ENCODE measurements around the gene MUC16.

The MUC16 gene

DNA sequence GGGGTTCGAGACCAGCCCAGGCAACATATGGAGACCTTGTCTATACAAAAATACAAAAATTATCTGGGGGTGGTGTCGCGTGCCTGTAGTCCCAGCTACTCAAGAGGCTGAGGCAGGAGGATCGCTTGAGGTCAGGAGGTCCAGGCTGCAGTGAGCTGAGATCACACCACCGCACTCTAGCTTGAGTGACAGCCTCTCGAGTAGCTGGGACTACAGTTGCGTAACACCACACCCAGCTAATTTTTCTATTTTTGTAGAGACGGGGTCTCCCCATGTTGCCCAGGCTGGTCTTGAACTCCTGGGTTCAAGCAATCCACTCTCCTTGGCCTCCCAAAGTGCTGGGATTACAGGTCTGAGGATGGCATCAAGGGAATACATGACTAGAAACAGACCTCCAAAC, 30.8 kb upstream of the MUC16 start:
- TF ChIP-seq GABPA (IDR thresholded peaks at IDR 0.05; ENCODE audit: low read depth) (no peak), POLR2AphosphoS5 (IDR thresholded peaks at IDR 0.05; ENCODE audit: low read depth) (no peak), SPI1 (IDR thresholded peaks at IDR 0.05; ENCODE audit: borderline replicate concordance, low read depth) (no peak), CTCF (IDR thresholded peaks at IDR 0.05; ENCODE audit: insufficient read depth, low read length) (no peak)
- no peak for DNase-seq (ENCODE audit: low read depth in 1 of 2, low spot score in 1 of 2)
- H3K27ac ChIP-seq (replicated peaks) = no peak overlapping the region
- H3K27me3 ChIP-seq (ENCODE audit: insufficient read depth, poor library complexity, severe bottlenecking) = no peaks in the 10 kb centered on the region
- H3K4me3 ChIP-seq (replicated peaks; ENCODE audit: insufficient read depth, low read length) = no peak overlapping the region

GRCh38 chr19:9040131-9040530, 29.9 kb upstream of the MUC16 start:
- Histone ChIP-seq H3K27me3 (ENCODE audit: insufficient read depth, poor library complexity, severe bottlenecking) (no peaks in the 10 kb centered on the region), H3K4me3 (replicated peaks; ENCODE audit: insufficient read depth, low read length) (no peak overlapping the region), H3K27ac (replicated peaks) (no peak overlapping the region)
- no peak for DNase-seq (ENCODE audit: low read depth in 1 of 2, low spot score in 1 of 2)
- TF ChIP-seq SPI1 (IDR thresholded peaks at IDR 0.05; ENCODE audit: borderline replicate concordance, low read depth) = no peak
- no peak for TF ChIP-seq POLR2AphosphoS5 (IDR thresholded peaks at IDR 0.05; ENCODE audit: low read depth)
- TF ChIP-seq REST (IDR thresholded peaks at IDR 0.05; ENCODE audit: insufficient replicate concordance, low read depth) = no peak
- no peak for TF ChIP-seq CTCF (IDR thresholded peaks at IDR 0.05; ENCODE audit: insufficient read depth, low read length)
- TF ChIP-seq GABPA (IDR thresholded peaks at IDR 0.05; ENCODE audit: low read depth) = no peak

GRCh38 chr19:9039728-9040127, 29.5 kb upstream of the MUC16 start:
- no peak for DNase-seq (ENCODE audit: low read depth in 1 of 2, low spot score in 1 of 2)
- Histone ChIP-seq H3K27me3 (ENCODE audit: insufficient read depth, poor library complexity, severe bottlenecking) (no peaks in the 10 kb centered on the region), H3K27ac (replicated peaks) (no peak overlapping the region), H3K4me3 (replicated peaks; ENCODE audit: insufficient read depth, low read length) (no peak overlapping the region)
- no peak for TF ChIP-seq CTCF (IDR thresholded peaks at IDR 0.05; ENCODE audit: insufficient read depth, low read length)
- TF ChIP-seq SPI1 (IDR thresholded peaks at IDR 0.05; ENCODE audit: borderline replicate concordance, low read depth) = no peak
- TF ChIP-seq REST (IDR thresholded peaks at IDR 0.05; ENCODE audit: insufficient replicate concordance, low read depth) = no peak
- TF ChIP-seq GABPA (IDR thresholded peaks at IDR 0.05; ENCODE audit: low read depth) = no peak
- no peak for TF ChIP-seq POLR2AphosphoS5 (IDR thresholded peaks at IDR 0.05; ENCODE audit: low read depth)

- H3K27ac ChIP-seq (replicated peaks) = no peak overlapping the region
- H3K27me3 ChIP-seq (ENCODE audit: insufficient read depth, poor library complexity, severe bottlenecking) = no peaks in the 10 kb centered on the region
- TF ChIP-seq REST (IDR thresholded peaks at IDR 0.05; ENCODE audit: insufficient replicate concordance, low read depth) (no peak), POLR2AphosphoS5 (IDR thresholded peaks at IDR 0.05; ENCODE audit: low read depth) (no peak), GABPA (IDR thresholded peaks at IDR 0.05; ENCODE audit: low read depth) (no peak), CTCF (IDR thresholded peaks at IDR 0.05; ENCODE audit: insufficient read depth, low read length) (no peak), SPI1 (IDR thresholded peaks at IDR 0.05; ENCODE audit: borderline replicate concordance, low read depth) (no peak)
- no peak overlapping the region for H3K4me3 ChIP-seq (replicated peaks; ENCODE audit: insufficient read depth, low read length)
- no peak for DNase-seq (ENCODE audit: low read depth in 1 of 2, low spot score in 1 of 2)
Measured at GRCh38 chr19:9037400-9038062, 27.3 kb upstream of the MUC16 start.

Measured in HL-60 (cell line).